ENCODE data around the gene ARL17B.
"Not testable (repeated sequence)": the region's sequence is repeated elsewhere in the genome, so short reads cannot be mapped to it uniquely, and the experiment has no call there.

The ARL17B gene

DNA sequence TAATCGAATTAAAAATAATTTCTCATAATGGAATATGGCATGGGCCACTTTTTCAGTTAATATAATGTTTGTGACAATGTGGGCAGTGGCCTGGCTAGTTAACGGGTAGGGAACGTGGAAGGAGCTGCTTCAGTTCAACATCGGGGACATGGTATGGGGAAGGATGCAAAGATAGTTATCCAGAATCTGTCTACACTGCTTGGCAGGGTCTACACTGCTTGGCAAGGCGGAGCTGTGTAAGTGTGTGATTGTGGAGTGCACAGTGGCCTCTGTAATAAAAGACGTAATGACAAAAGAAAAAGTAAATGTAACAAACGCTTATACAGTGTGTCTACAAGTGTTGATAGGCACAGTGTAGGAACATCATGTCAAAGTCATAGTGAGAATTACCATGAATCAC lies 74.0 kb downstream of the ARL17B start:
- not testable (repeated sequence) for DNase-seq

DNA sequence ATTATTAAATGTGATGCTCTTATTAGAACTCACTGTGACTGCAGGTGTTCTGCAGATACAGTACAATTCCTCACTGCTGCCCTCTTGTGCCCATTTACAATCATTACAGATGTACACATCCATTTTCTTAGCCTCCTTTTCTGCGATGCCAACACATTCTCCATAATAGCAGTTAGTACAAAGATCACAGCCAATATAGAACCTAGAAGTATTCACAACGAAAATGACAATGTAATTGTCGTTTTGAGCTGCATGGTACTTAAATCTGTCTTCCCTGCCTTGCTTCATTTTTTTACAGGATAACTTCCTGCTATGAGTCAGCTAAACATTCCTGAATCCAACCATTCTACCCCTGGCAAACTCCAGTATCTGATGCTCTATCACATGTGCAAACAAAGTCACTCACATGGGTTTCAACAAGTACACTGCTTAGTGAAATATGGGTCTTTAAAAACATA lies 74.8 kb downstream of the ARL17B start:
- DNase-seq: peak in 1 of 2 experiments; percentile 47

DNA sequence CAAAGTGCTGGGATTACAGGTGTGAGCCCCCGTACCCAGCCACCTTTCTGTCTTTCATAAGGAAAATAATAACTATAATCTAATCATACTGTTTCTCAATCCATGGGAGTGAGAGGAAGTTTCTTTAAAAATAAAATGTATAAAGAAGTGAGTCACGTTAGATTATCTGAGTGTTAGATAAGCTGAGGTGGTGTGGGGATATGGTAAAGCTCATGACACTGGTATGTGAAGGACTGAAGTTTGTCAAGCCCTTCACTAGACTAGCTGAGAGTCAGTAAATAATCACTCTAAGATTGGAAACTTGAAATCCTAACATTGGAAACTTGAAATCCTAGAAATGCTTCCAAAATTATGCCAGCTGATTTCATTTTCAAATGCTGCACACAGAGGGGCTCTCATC lies 76.1 kb downstream of the ARL17B start:
- DNase-seq: not testable (repeated sequence)

DNA sequence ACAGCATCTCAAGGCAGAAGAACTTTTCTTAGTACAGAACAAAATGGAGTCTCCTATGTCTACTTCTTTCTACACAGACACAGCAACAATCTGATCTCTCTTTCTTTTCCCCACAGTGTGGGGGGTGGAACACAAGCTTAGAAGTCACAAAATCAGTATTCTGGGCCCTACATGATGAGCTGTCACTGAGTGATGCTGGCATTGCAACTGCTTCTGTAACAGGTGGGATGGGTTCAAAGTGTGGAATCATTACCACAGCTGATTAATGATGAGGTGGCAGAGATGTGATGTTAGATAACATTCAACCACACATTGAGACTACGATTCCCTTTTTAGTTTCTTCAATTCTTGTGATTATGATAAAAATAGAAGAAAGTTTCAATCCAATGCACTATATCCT lies 77.1 kb downstream of the ARL17B start:
- DNase-seq: peak; percentile 29 to 71

DNA sequence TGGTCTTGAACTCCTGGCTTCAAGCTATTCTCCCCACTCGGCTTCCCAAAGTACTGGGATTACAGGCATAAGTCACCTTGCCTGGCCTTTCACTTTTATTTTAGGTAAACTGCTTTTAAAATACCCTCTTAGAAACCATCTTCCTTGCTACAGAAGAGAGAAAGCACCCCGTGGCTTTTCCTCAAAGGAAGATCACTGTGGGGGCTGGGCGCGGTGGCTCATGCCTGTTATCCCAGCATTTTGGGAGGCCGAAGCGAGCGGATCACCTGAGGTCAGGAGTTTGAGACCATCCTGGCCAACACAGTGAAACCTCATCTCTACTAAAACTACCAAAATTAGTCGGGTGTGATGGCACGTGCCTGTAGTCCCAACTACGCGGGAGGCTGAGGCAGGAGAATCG lies 78.9 kb downstream of the ARL17B start:
- not testable (repeated sequence) for DNase-seq

DNA sequence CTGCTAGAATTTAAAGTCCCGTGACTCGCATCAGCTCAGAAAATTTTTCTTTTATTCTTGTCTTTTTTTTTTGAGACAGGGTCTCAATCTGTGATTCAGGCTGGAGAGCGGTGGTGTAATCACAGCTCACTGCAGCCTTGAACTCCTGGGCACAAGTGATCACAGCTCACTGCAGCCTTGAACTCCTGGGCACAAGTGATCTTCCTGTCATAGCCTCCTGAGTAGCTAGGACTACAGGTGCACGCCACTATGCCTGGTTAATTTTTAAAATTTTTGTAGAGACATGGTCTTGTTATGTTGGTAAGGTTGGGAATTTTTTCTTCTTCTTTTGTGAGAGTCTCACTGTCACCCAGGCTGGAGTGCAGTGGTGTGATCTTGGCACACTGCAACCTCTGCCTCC lies 80.2 kb downstream of the ARL17B start:
- DNase-seq: not testable (repeated sequence)

DNA sequence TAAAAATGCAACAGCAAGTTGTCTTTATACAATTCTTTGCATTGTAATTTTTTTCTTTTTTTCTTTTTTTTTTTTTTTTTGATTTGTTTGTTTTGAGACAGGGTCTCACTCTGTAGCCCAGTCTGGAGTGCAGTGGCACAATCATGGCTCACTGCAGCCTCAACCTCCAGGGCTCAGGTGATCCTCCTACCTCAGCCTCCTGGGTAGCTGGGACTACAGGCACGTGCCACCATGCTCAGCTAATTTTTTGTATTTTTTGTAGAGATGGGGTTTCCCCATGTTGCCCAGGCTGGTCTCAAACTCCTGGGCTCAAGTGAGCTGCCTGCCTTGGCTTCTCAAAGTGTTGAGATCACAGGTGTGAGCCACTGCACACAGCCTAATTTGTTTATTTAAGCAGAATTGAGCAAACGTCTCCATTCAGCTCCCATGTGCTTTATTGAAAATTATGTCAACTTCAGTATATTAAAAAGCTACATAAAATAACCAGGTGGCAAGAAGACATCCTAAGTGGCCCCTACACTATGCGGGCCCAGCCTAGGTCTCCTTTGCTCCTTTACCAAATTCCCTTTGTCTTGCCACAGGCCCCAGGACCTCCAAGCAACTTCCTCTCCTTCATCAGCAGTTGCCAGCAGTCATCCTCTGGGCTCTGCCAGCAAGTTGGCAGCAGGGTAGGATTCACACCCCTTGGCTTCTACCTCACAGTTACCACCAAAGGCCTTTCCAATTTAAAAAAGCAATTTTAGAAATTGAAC lies 84.7 kb downstream of the ARL17B start:
- DNase-seq: not testable (repeated sequence)

DNA sequence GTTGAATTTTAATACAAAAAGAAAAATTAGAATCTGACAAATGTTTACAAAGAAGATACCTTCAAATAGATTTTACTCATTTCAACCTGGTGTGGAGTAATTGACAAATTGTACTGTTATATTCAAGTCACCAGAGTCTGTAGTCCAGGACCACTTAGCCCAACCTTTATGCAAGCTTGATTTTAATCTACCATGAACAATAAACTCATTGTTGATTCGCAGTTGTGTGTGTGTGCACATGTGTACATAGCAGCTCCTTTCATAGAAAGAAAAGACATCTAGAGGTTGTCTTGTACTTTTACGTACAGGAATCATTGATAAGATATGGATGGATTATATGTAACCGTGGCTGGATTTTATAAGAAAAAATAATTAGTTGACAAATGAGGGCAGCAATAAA lies 87.3 kb downstream of the ARL17B start:
- DNase-seq: no peak

DNA sequence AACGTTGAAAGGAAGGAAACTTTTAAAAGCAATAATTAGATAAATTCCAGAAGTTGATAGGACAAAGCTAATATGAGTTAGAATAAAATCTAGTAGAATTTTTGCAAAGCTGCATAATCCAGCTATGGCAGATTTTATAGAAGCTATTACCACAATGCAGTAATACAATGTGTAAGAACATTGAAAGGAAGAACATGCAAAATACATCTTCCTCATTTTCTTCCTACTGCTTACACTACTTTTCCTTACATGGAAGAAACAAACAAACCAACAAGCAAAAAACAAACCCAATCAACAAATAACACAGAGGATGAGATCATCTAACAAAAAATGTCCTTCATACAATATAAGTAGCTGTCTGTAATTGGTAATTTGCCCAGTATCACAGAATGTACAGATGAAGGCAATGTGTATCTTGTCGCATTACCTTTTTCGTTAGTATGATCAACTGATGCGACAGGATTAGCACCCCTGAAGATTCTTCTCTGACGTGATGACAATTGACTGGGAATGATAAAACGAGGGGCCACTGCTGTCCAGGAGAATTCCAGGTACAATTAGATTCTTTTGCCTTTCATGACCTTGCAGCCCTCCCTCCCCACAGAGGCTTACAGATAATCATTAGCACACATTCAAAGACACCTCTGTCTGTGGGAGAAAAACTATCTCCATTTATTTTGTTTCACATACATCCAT lies 87.9 kb downstream of the ARL17B start:
- DNase-seq: no peak

DNA sequence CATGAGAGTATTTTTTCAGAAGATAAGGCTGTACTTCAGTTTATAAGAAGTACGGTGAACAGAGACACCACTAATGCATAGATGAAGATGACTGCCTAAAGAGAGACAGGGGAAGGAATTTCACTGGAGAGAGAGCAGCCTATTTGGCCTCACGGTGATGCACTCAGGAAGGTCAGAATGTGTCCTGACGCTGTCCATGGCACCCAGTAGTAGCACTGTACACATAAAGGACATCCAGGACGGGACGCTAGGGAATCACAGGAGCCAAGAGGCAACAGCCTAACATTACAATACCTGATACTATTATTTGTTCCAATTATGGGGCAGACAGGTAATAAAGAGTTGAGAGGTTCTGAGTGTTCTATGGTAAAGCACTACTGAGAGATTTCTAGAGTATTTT lies 91.5 kb downstream of the ARL17B start:
- no peak for DNase-seq

DNA sequence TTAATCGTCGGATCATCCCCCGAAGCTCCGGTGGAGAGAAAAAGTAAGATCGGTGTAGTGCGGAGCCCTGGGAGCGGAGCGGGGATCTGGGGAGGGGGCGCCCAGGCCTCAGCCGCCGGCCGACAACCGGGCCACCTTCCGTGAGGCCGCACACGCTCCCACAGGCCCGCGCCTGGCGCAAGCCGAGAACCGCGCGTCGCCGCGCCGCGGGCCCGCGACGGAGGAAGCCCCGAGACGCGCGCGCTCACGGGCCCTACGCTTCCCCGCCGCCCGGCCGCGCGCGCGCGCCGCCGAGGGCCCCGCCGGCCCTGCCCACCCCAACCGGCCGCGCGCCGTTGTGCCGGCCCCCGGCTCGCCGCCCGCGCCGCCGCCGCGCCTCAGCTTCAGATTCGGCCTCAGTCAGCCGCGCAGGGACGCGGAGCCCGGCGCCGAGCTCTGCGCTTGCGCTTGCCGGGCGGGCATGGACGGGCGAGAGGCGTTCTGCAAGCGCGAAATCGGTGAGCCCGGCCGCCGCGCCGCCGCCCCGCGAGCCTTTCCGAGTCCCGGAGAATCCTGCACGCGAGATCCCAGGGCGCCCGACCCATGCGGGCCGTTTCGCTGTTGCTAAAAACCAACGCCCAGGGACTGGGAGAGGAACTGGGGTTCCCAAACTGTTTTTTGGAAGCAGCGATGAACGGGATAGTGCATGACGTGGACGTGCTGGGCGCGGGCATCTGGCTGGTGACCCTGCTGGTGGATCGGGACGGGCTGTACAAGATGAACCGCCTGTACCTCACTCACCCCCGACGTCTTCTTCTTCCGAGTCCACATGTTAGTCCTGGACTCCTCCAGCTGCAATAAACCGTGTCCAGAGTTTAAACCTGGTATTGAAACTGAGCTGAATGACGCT lies 94.7 kb downstream of the ARL17B start:
- peak; percentile 84 to 88 for DNase-seq

DNA sequence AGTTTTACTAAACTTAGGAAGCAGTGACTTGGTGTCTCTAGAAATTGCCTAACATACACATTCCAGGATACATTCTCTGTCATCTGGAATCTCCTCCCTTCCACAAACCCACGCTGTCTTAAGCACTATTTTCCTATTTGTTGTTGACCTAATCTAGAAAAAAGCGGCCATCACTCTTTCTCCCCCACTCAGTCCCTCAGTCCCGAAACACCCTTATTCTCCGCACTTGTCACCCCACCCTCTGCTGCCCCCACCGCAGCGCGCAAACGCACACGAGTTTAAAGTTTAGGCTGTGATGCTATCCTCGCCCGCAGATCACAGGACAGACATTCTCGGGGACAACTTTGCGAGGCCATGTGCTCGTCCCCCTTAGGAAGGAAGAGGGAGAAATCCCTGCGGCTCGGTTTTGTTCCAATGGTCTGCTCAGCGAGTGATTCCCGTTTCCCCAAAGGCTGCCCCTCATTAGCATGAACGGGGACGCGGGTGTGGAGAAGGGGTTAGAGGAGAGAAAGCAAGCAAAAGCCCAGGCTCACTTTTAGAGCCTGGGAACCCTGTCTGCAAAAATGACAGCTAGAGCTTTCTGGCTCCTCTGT lies 95.4 kb downstream of the ARL17B start:
- peak in 1 of 2 experiments; percentile 11 for DNase-seq

DNA sequence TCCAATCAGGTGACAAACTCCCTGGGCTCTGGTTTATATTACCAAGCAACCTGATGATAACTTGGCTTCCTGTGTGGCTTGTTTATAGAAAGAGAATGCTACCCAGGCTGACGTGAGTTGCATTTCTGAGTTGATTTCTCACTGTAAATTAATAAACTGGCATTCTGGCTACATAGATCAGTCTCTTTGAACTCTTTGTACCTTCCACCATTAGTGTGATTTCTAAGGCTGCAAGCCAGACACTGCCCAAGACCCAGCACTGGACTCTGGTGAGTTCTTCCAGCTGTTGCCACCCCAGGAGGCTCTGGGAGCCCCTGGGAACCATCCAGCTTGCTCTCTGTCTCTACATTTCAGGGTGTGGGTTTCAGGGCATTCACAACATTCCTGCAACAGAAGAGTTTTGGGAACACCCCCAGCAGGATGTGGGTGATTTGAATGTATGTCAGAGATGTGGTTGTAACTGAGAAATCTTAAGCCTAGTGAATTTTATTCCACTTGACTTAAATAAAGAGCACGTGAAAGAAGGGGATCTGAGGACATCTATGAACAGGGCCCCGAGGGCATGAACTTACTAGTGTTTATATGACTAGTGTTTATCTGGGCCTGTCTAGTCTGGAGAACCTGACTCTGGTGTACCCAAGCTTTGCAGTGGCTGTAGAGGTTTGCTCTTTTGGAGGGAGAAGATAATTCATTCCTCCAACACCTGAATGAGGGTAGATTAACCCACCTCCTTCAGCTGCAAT lies 96.9 kb downstream of the ARL17B start:
- no peak for DNase-seq

DNA sequence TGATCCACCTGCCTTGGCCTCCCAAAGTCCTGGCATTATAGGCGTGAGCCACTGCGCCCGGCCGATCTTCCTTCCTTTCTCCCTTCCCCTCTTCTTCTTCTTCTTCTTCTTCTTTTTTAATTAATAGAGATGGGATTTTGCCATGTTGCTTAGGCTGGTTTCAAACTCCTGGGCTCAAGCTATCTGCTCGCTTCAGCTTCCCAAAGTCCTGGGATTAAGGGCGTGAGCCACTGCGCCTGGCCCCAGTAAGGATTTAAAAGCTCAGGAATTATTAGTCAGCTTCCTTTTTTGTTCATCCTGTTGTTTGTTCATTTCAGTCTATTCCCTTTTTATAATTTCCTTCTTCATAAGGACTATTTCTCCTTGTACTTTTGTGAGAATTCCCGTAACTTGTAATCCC lies 99.3 kb downstream of the ARL17B start:
- DNase-seq: no peak

DNA sequence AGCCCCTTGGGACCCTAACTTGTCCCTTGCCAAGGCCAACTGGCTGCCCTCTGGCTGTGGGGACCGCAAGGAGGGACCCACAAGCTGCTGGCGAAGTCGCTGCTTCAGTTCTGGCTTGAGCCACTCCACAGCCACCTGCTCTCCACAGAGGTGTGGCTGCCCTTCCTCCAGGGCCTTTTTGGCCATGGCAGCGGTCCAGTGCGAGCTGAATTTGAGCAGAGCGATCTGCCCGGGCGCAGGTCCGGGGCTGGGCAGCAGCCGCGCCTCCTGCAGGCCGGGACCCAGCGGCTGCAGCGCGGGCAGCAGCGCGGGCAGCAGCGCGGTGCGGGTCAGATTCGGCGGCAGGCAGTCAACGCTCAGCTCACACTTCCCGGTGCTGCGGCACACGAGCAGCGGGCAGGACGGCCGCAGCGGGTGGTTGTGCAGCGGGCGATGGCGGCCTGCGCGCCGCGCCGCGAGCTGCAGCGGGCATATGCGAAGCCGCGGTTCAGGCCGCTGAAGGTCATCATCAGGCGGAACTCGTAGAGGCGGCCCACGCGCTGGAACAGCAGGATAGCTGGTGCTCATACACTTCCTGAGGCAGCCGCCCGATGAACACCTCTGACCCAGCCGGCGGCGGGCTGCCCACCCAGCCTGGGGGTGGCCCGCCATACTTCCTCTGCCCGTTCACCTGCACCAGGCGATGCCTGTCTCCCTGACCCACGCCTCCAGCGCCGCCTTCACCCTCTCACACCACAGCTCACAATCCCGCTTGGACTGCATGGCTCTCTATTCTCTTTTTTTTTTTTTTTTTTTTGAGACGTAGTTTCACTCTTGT lies 101.5 kb downstream of the ARL17B start:
- not testable (repeated sequence) for DNase-seq

DNA sequence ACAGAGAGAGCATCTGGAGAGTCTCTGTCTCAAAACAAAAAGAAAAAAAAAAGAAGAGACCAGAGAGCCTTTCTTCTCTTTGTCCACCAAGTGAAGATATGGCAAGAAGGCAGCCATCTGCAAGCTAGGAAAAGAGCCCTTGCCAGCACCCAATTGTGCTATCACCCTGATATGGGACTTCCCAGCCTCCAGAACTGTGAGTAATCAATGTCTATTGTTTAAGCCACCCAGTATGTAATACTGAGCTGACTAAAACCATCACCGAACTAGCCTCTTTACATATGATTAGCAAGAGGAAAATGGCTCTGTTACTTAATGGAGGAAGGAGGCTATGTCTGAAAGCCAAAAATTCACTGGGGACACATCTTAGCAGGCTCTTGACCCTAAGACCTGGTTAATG lies 105.2 kb downstream of the ARL17B start:
- not testable (repeated sequence) for DNase-seq

DNA sequence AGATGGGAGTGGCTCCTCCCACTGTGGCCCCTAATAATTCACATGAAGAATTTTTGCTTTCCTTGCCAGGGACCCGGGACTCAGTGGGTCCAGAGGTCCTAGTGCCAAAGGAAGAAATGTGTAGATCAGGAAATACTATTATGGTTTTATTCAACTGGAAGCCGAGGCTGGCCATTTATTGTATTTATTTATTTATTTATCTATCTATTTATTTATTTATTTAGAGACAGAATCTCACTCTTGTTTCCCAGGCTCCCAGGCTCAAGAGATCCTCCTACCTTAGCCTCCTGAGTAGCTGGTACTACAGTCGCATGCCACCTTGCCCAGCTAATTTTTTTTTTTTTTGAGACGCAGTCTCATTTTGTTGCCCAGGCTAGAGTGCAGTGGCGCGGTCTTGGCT lies 107.4 kb downstream of the ARL17B start:
- DNase-seq: not testable (repeated sequence)

DNA sequence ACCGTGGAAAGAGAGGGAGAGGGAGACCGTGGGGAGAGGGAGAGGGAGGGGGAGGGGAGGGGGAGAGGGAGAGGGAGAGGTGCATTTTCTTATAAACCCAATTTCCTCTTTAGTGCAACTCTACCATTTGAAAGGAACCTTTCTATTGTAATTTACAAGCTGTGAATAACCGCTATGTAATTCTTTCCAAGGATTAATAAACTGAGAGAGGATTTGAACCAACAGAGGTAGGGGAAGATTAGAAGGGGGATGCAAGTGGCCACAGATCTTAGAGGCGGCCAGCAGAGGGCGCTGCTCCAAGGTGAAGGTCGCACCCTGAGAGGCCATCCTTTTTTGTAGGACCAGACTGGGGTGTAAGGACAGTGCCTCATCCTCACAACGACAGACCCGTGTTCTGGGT lies 107.8 kb downstream of the ARL17B start:
- peak; percentile 70 to 78 for DNase-seq

DNA sequence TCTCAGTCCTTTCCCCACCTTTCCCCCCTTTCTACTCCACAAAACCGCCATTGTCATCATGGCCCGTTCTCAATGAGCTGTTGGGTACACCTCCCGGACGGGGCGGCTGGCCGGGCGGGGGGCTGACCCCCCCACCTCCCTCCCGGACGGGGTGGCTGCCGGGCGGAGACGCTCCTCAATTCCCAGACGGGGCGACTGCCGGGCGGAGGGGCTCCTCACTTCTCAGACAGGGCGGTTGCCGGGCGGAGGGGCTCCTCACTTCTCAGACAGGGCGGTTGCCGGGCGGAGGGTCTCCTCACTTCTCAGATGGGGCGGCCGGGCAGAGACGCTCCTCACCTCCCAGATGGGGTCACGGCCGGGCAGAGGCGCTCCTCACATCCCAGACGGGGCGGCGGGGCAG lies 108.8 kb downstream of the ARL17B start:
- not testable (repeated sequence) for DNase-seq

DNA sequence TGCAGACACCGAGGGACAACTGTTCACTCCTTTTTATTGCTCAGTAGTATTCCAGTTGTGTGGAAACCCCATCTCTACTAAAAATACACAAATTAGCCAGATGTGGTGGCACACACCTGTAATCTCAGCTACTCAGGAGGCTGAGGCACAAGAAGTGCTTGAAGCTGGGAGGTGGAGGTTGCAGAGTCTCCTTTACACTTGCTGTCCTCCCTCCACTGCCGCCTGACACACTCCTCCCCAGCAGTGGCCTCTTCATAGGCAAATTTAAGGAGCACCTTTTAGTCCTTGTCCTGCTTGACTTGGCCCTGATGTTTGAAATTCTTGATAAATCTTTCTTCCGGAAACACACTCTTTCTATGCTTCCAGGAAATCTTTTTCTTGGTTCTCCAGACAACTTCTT lies 112.4 kb downstream of the ARL17B start:
- DNase-seq: not testable (repeated sequence)

Data from stimulated activated CD4-positive, alpha-beta T cell treated with anti-CD3 and anti-CD28 coated beads, Interleukin-4, amount 100 ng/mL, for 4 hours (primary cell).